AG04450 (cell line): Measurements from ENCODE around the gene OR7D2. TPM values are rescaled to one million over a fixed set of nuclear protein-coding genes. Genes with fewer than 3 reads are reported as not detected.

Experiments
- CTCF ChIA-PET: fragments of 300-600, 350-600 bp; formaldehyde crosslinking; extraction: SDS; loops from one replicate; lab custom pipeline; 2022; ENCODE audit warnings: antibody characterized with exemption, inconsistent platforms; lab: Charles Lee
- POLR2A ChIA-PET: fragments of 350-600 bp; formaldehyde crosslinking; extraction: SDS; loops from one replicate; lab custom pipeline; 2021; ENCODE audit warnings: antibody characterized with exemption, inconsistent platforms; lab: Yijun Ruan, JAX
- DNase-seq: peaks from one replicate; pipeline ENCODE4 v3.0.0-alpha.2; 2011; ENCODE audit warnings: low read depth, low spot score
- H3K27ac ChIP-seq: one replicate; pipeline ENCODE4 v1.5.1; 2012; ENCODE audit warnings: low read depth, low read length, control low read depth
- H3K27me3 ChIP-seq: one replicate; pipeline ENCODE4 v1.6.0; 2012; ENCODE audit warnings: low read length; ENCODE audit not compliant: control insufficient read depth, insufficient read depth
- H3K4me3 ChIP-seq: 2 replicates; pipeline ENCODE4 v1.5.1; 2011; ENCODE audit warnings: mild to moderate bottlenecking, low read depth, low read length, control low read depth
- H3K9me3 ChIP-seq: 2 replicates; pipeline ENCODE4 v1.5.1; 2012; ENCODE audit warnings: low read length; ENCODE audit not compliant: control insufficient read depth, insufficient read depth
- polyA minus RNA-seq: library from RNA; depleted of rRNA, polyadenylated mRNA; stranded (reverse); fragments of >200 nt; gene quantifications from 2 replicates; pipeline ENCODE4 v1.2.3, GENCODE V29; 2011; rRNA and poly(A)+ RNA removed
- polyA plus RNA-seq: library from polyadenylated mRNA; depleted of rRNA; stranded (reverse); fragments of >200 nt; gene quantifications from 2 replicates; pipeline ENCODE4 v1.2.3, GENCODE V29; 2011; rRNA removed
- TF ChIP-seq, protein P1 (sequence below): IDR thresholded peaks from 2 replicates; pipeline ENCODE4 v1.5.1; 2011; ENCODE audit warnings: low read depth, low read length, control low read depth, inconsistent platforms

Gene OR7D2
- polyA plus RNA-seq (not detected in 2 replicates), polyA minus RNA-seq (not detected in 2 replicates)

DNA sequence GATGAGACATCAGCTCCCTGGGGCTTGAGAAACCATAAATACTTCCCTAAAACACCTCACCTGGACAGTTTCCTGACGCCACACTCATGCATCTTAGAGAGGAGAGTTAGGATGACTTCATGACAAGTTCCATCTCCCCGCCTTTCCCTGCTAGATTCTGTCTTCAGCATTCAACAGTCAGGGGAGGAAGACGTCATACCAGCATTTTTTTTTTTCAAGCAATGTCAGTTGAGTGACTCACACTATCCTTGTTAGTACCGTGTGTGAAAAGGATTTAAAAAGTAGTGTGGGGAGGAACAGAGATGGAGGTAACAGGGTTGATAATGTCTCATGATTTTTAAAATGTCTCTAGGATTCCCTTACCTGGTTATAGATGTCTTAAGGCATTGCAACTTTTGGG, at the start of gene OR7D2:
OR7D2 (plus strand) TSS at position 79 of the 400 bp plus-strand sequence. CDS start 6,803 bp downstream, outside the sequence.
- no peak within 1 kb of the TSS for H3K4me3 ChIP-seq
- no peaks in the 10 kb centered on the region for H3K27me3 ChIP-seq
- CTCF ChIA-PET, result no interaction called here
- H3K9me3 ChIP-seq, result peaks cover 28% of the 10 kb centered on the region
- DNase-seq, result no peak
- TF ChIP-seq, protein P1, sequence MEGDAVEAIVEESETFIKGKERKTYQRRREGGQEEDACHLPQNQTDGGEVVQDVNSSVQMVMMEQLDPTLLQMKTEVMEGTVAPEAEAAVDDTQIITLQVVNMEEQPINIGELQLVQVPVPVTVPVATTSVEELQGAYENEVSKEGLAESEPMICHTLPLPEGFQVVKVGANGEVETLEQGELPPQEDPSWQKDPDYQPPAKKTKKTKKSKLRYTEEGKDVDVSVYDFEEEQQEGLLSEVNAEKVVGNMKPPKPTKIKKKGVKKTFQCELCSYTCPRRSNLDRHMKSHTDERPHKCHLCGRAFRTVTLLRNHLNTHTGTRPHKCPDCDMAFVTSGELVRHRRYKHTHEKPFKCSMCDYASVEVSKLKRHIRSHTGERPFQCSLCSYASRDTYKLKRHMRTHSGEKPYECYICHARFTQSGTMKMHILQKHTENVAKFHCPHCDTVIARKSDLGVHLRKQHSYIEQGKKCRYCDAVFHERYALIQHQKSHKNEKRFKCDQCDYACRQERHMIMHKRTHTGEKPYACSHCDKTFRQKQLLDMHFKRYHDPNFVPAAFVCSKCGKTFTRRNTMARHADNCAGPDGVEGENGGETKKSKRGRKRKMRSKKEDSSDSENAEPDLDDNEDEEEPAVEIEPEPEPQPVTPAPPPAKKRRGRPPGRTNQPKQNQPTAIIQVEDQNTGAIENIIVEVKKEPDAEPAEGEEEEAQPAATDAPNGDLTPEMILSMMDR, result no peak
- POLR2A ChIA-PET, result no interaction called here
- no peak within 1 kb of the TSS for H3K27ac ChIP-seq

- H3K27ac ChIP-seq, result no peak overlapping the region
- ChIA-PET POLR2A (no interaction called here), CTCF (no interaction called here)
- peaks cover 10% of the 10 kb centered on the region; the same call in 1 of the 2 replicates for H3K9me3 ChIP-seq
- H3K4me3 ChIP-seq, result no peak overlapping the region
- DNase-seq, result no peak
- TF ChIP-seq, protein P1, result no peak
- no peaks in the 10 kb centered on the region for H3K27me3 ChIP-seq
Measured at GRCh38 chr19:9130965-9131364, 47.8 kb upstream of the OR7D2 start.

DNA sequence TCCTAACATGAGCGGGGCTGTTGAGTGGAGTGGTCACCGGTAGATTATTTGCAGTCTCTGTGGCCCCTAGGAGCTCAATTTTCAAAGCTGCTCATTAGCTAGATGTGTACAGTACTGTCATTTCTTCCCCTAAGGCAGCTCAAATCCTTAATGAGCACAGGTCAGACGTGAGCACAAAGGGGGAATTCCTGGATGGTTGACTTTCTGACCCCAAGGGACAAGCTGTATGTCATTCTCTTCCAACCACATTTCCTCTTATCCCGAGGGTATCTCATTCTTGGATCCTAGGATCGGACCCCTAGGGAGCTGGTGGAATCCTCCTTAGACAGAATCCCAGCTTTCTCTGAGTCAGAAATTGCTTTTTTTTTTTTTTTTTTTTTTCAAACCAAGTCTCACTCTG, 46.4 kb upstream of the OR7D2 start:
- POLR2A ChIA-PET, result no interaction called here
- CTCF ChIA-PET, result interaction anchor here (0.6 to 0.7 kb wide), 3 partner anchors 38 to 665 kb away, joined by 3 to 4 read pairs (median 4); no protein-coding TSS in a partner anchor

DNA sequence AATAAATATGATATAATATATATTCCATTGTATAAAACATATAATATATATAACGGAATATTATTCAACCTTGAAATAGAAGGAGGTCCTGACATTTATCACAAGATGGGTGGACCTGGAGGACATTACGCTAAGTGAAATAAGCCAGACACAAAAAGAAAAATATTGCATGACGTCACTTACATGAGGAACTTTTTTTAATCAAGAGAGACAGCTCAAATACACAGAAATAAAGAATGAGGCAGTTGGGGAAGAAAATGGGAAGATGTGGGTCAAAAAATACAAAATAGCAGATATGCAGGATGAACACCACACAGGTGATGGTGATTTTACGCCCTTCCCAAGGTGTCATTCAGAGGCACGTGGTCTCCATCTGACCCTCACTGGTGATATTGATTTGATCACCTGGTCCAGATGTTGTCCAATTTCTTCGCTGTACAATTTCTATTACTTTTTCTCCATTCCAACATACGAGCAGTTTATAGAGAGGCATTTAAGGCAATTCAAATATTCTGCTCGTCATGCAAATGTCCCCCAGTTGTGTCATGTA, 39.1 kb upstream of the OR7D2 start:
- Histone ChIP-seq H3K9me3 (peaks cover 6% of the 10 kb centered on the region), H3K27ac (no peak overlapping the region), H3K27me3 (no peaks in the 10 kb centered on the region), H3K4me3 (peak overlapping the region; percentile 68)
- no peak for DNase-seq
- ChIA-PET CTCF (no interaction called here), POLR2A (no interaction called here)
- TF ChIP-seq, protein P1, result no peak

More for the DNA sequence above, 46.4 kb upstream of the OR7D2 start:
- no peak for DNase-seq
- no peaks in the 10 kb centered on the region for H3K27me3 ChIP-seq
- TF ChIP-seq, protein P1, result no peak
- no peak overlapping the region for H3K4me3 ChIP-seq
- no peak overlapping the region for H3K27ac ChIP-seq
- H3K9me3 ChIP-seq, result peaks cover 10% of the 10 kb centered on the region; the same call in 1 of the 2 replicates

- ChIA-PET CTCF (no interaction called here), POLR2A (no interaction called here)
- TF ChIP-seq, protein P1, result no peak
- H3K4me3 ChIP-seq, result peak within 1 kb of the TSS; percentile 68
- H3K9me3 ChIP-seq, result peaks cover 12% of the 10 kb centered on the region
- no peaks in the 10 kb centered on the region for H3K27me3 ChIP-seq
- peak; percentile 78 for DNase-seq
- peak within 1 kb of the TSS; percentile 47 for H3K27ac ChIP-seq
Measured at GRCh38 chr19:9140159-9140874, 38.5 kb upstream of the OR7D2 start, which contains the start of gene ZNF317. TSS of gene ZNF317 (plus strand) at chr19:9140397. CDS start at chr19:9156017, 15,620 bp downstream.
